ENCODE data around the gene ACSS1.

The ACSS1 gene

DNA sequence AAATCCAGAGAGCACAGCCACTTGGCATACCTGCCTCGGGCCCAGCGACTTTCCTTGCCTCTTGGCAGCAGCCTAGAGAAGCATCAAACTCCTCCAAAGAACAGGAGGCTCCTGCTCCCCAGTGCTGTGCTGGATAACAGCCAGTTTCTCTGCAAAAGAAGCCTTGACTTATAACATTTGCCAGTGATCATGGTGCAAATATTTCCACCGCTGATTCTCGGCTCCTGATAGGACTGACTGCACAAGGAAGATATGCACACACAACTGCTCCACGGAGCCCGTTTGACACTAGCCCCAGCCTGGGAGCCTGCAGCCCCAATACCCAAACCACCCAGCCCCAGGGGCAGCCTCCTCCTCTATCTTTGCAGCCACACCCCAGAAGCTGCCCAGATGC is 17.5 kb downstream of the ACSS1 start:
- H3K36me3 ChIP-seq (ENCODE audit: insufficient read depth, low read length) = no peaks in the 10 kb centered on the region
- no peak overlapping the region for H3K9ac ChIP-seq (ENCODE audit: low read depth, low read length)
- H3K4me3 ChIP-seq (ENCODE audit: low read length) = no peak overlapping the region
- H3K9me3 ChIP-seq (replicated peaks; ENCODE audit: low read length) = no peaks in the 10 kb centered on the region
- peak overlapping the region; percentile 37 for H3K4me2 ChIP-seq (ENCODE audit: low read length)
- H3K4me1 ChIP-seq (ENCODE audit: control insufficient read depth, insufficient read depth, low read length) = peaks cover 10% of the 10 kb centered on the region
- peaks cover 63% of the 10 kb centered on the region for H3K27me3 ChIP-seq (ENCODE audit: control insufficient read depth, insufficient read depth, low read length)

DNA sequence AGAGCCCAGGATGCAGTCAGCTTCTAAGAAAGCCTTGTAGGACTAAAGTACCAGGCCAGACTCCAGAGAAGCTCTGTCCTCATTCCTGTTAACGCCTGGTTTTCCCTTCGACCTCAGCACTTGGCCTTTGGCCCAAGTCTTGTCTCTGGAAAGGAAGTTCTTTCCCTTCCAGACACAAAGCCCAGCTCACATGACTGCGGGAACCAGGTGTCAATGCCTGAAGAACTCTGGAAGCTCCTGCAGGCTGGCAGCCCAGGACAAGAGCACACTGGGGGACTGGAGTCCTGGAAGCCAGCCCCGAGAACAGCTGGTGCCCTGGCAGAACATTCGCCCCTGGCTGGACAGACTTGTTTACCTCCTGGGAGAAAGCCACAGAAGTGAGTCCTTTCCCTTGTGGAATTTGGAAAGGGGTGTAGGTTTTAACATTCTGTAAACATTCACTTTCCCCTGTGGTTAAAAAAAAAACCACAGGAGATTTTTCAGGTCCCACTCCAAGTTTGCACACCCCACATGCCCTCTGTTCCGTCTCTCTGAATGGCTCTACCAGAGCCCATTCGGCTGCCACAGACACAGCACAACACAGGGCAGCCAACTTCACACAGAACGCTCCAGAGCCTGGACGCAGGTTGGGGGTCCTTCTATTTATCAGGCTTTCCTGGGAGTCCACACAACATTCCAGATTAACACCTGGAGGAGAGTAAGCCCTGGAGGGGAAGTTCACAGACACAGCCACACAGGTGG is 18.1 kb downstream of the ACSS1 start:
- H3K4me3 ChIP-seq (ENCODE audit: low read length) = no peak overlapping the region
- peak overlapping the region; percentile 37 for H3K4me2 ChIP-seq (ENCODE audit: low read length)
- H3K4me1 ChIP-seq (ENCODE audit: control insufficient read depth, insufficient read depth, low read length) = peaks cover 10% of the 10 kb centered on the region
- H3K27me3 ChIP-seq (ENCODE audit: control insufficient read depth, insufficient read depth, low read length) = peaks cover 58% of the 10 kb centered on the region
- H3K36me3 ChIP-seq (ENCODE audit: insufficient read depth, low read length) = no peaks in the 10 kb centered on the region
- H3K9ac ChIP-seq (ENCODE audit: low read depth, low read length) = no peak overlapping the region
- no peaks in the 10 kb centered on the region for H3K9me3 ChIP-seq (replicated peaks; ENCODE audit: low read length)

DNA sequence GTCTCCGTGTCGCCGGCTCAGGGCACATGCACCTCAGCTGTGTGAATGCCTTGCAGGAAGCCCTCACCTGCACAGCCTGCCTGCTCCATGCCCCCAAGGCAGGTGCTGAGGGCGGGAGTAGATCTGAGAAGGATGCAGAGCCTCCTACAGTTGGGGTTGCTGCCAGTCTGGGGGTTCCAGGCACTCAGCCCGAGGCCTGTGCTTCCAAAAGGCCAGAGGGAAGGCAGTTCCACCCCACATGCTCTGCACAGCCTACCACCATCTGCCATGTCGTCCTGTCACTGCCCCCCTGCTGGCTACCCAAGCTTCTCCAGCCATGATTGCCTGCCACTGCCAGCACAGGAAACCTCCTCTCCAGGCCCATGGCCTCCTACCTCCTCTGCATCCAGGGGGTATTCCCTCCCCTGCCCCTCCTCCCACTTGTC is 19.3 kb downstream of the ACSS1 start:
- H3K27me3 ChIP-seq (ENCODE audit: control insufficient read depth, insufficient read depth, low read length) = peaks cover 54% of the 10 kb centered on the region
- no peaks in the 10 kb centered on the region for H3K9me3 ChIP-seq (replicated peaks; ENCODE audit: low read length)
- H3K4me1 ChIP-seq (ENCODE audit: control insufficient read depth, insufficient read depth, low read length) = peaks cover 10% of the 10 kb centered on the region
- H3K36me3 ChIP-seq (ENCODE audit: insufficient read depth, low read length) = no peaks in the 10 kb centered on the region
- H3K4me3 ChIP-seq (ENCODE audit: low read length) = no peak overlapping the region
- no peak overlapping the region for H3K9ac ChIP-seq (ENCODE audit: low read depth, low read length)
- no peak overlapping the region for H3K4me2 ChIP-seq (ENCODE audit: low read length)

GRCh38 chr20:25038103-25038410 is 19.9 kb downstream of the ACSS1 start:
- peaks cover 54% of the 10 kb centered on the region for H3K27me3 ChIP-seq (ENCODE audit: control insufficient read depth, insufficient read depth, low read length)
- no peak overlapping the region for H3K4me2 ChIP-seq (ENCODE audit: low read length)
- peaks cover 10% of the 10 kb centered on the region for H3K4me1 ChIP-seq (ENCODE audit: control insufficient read depth, insufficient read depth, low read length)
- no peaks in the 10 kb centered on the region for H3K36me3 ChIP-seq (ENCODE audit: insufficient read depth, low read length)
- no peaks in the 10 kb centered on the region for H3K9me3 ChIP-seq (replicated peaks; ENCODE audit: low read length)
- H3K4me3 ChIP-seq (ENCODE audit: low read length) = no peak overlapping the region
- H3K9ac ChIP-seq (ENCODE audit: low read depth, low read length) = no peak overlapping the region

- H3K4me1 ChIP-seq (ENCODE audit: control insufficient read depth, insufficient read depth, low read length) = peaks cover 10% of the 10 kb centered on the region
- no peak overlapping the region for H3K4me3 ChIP-seq (ENCODE audit: low read length)
- no peak overlapping the region for H3K9ac ChIP-seq (ENCODE audit: low read depth, low read length)
- H3K4me2 ChIP-seq (ENCODE audit: low read length) = no peak overlapping the region
- peaks cover 57% of the 10 kb centered on the region for H3K27me3 ChIP-seq (ENCODE audit: control insufficient read depth, insufficient read depth, low read length)
- H3K9me3 ChIP-seq (replicated peaks; ENCODE audit: low read length) = no peaks in the 10 kb centered on the region
- H3K36me3 ChIP-seq (ENCODE audit: insufficient read depth, low read length) = no peaks in the 10 kb centered on the region
Measured at GRCh38 chr20:25037288-25038102, 20.4 kb downstream of the ACSS1 start.

GRCh38 chr20:25036331-25036936 is 21.5 kb downstream of the ACSS1 start:
- Histone ChIP-seq H3K9me3 (replicated peaks; ENCODE audit: low read length) (no peaks in the 10 kb centered on the region), H3K4me1 (ENCODE audit: control insufficient read depth, insufficient read depth, low read length) (peaks cover 10% of the 10 kb centered on the region), H3K4me3 (ENCODE audit: low read length) (no peak overlapping the region), H3K27me3 (ENCODE audit: control insufficient read depth, insufficient read depth, low read length) (peaks cover 52% of the 10 kb centered on the region), H3K36me3 (ENCODE audit: insufficient read depth, low read length) (no peaks in the 10 kb centered on the region), H3K4me2 (ENCODE audit: low read length) (no peak overlapping the region), H3K9ac (ENCODE audit: low read depth, low read length) (no peak overlapping the region)

GRCh38 chr20:25035921-25036320 is 22.0 kb downstream of the ACSS1 start:
- H3K4me2 ChIP-seq (ENCODE audit: low read length) = no peak overlapping the region
- H3K27me3 ChIP-seq (ENCODE audit: control insufficient read depth, insufficient read depth, low read length) = peaks cover 50% of the 10 kb centered on the region
- no peaks in the 10 kb centered on the region for H3K9me3 ChIP-seq (replicated peaks; ENCODE audit: low read length)
- no peaks in the 10 kb centered on the region for H3K36me3 ChIP-seq (ENCODE audit: insufficient read depth, low read length)
- peaks cover 10% of the 10 kb centered on the region for H3K4me1 ChIP-seq (ENCODE audit: control insufficient read depth, insufficient read depth, low read length)
- no peak overlapping the region for H3K9ac ChIP-seq (ENCODE audit: low read depth, low read length)
- no peak overlapping the region for H3K4me3 ChIP-seq (ENCODE audit: low read length)

- Histone ChIP-seq H3K9me3 (replicated peaks; ENCODE audit: low read length) (no peaks in the 10 kb centered on the region), H3K9ac (ENCODE audit: low read depth, low read length) (no peak overlapping the region), H3K4me1 (ENCODE audit: control insufficient read depth, insufficient read depth, low read length) (no peaks in the 10 kb centered on the region), H3K36me3 (ENCODE audit: insufficient read depth, low read length) (no peaks in the 10 kb centered on the region), H3K27me3 (ENCODE audit: control insufficient read depth, insufficient read depth, low read length) (peaks cover 42% of the 10 kb centered on the region), H3K4me2 (ENCODE audit: low read length) (no peak overlapping the region), H3K4me3 (ENCODE audit: low read length) (no peak overlapping the region)
Measured at GRCh38 chr20:25033924-25034300, 24.0 kb downstream of the ACSS1 start.

DNA sequence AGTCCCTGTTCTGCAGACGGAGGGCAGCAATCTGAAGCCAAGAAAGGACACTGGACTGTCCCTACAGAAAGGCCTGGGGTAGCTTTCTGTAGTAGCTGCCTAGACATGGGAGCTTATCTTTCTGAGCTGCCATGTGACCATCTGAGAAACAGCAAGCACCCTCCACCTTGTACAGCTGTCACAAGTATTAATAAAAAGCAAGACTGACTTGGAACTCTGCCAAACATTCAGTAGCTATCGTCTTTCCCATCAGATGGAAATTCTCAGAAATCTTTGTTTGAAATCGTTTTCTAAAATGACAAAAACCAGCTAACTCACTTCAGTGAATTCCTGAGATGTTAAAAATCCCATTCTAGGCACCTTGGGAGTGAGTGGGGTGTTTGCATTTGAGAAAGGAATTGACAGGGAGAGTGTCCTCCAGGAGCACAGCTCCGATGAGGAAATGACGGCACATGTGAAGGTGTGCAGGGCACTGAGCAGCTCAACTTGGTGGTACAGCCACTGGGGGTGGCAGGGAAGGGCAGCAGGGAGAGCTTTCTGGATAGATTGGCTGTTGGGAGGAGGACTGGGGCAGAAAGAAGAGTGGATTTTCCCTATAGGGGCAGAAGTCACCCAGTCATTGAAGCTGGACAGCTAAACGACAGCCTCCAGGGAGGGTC is 24.5 kb downstream of the ACSS1 start:
- no peak overlapping the region for H3K4me2 ChIP-seq (ENCODE audit: low read length)
- no peaks in the 10 kb centered on the region for H3K36me3 ChIP-seq (ENCODE audit: insufficient read depth, low read length)
- H3K9ac ChIP-seq (ENCODE audit: low read depth, low read length) = no peak overlapping the region
- peaks cover 38% of the 10 kb centered on the region for H3K27me3 ChIP-seq (ENCODE audit: control insufficient read depth, insufficient read depth, low read length)
- no peak overlapping the region for H3K4me3 ChIP-seq (ENCODE audit: low read length)
- H3K9me3 ChIP-seq (replicated peaks; ENCODE audit: low read length) = no peaks in the 10 kb centered on the region
- H3K4me1 ChIP-seq (ENCODE audit: control insufficient read depth, insufficient read depth, low read length) = no peaks in the 10 kb centered on the region

DNA sequence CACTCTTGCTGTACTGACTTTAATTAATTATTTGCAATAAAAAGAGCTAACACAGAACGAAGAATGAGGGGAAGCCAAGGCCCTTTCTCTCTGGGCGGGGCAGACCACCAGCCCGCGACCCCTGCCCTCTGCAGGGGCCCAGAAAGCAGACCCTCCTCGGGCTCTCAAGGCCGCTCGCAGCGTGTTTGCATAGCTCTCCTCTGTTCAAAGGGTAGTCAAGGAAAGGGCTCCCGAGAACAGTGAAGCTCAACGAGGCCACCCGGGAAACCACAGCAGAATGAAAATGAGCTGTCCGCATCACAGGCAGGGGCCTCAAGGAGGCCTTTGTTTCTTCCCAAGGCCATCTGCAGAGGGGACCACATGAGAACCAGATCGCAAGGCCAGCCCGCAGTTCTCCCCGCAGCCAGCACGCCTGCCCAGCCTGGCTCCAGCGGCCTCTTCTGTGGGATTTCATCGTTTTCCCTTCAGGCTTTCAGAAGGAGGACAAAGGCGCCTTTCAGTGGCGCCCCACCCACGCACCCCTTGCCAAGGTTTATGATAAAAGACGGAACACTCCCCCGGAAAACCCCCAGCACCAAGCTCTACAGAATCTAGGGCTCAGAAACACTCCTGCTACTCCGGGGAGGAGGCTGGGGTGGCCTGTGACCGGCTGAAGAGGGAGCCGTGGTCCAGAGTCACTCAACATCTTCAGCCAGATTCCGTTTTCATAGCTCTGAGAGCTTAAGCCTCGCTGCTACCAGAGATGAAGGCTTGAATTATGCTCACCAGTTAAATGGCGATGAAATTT is 25.3 kb downstream of the ACSS1 start:
- Histone ChIP-seq H3K36me3 (ENCODE audit: insufficient read depth, low read length) (no peaks in the 10 kb centered on the region), H3K9me3 (replicated peaks; ENCODE audit: low read length) (no peaks in the 10 kb centered on the region), H3K4me2 (ENCODE audit: low read length) (no peak overlapping the region), H3K4me1 (ENCODE audit: control insufficient read depth, insufficient read depth, low read length) (no peaks in the 10 kb centered on the region), H3K27me3 (ENCODE audit: control insufficient read depth, insufficient read depth, low read length) (peaks cover 38% of the 10 kb centered on the region), H3K9ac (ENCODE audit: low read depth, low read length) (no peak overlapping the region), H3K4me3 (ENCODE audit: low read length) (no peak overlapping the region)

DNA sequence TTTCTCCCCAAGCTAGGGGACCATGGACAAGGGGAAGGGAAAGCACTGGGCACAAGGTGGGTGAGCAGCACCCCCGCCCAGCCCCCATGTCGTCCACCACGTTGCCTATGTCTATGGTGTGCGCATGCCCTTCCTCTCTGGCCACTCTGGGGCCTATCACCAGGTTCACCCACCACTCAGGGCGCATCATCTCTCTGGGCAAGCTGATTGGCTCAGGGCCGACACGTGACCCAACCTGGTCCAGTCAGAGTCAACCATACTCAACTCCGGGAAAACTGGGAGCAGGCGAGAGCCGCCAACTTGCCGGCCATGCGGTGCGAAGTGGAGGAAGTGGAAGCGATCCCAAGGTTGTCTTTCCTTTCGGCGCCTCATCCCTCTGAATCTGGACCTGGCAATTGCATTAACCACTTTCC is 25.9 kb downstream of the ACSS1 start:
- Histone ChIP-seq H3K4me3 (ENCODE audit: low read length) (no peak overlapping the region), H3K4me2 (ENCODE audit: low read length) (no peak overlapping the region), H3K4me1 (ENCODE audit: control insufficient read depth, insufficient read depth, low read length) (no peaks in the 10 kb centered on the region), H3K27me3 (ENCODE audit: control insufficient read depth, insufficient read depth, low read length) (peaks cover 37% of the 10 kb centered on the region), H3K9me3 (replicated peaks; ENCODE audit: low read length) (no peaks in the 10 kb centered on the region), H3K9ac (ENCODE audit: low read depth, low read length) (no peak overlapping the region), H3K36me3 (ENCODE audit: insufficient read depth, low read length) (no peaks in the 10 kb centered on the region)

Data from skeletal muscle satellite cell (primary cell).